Lower lobe of right lung (tissue), 2 donors: ENCODE results near the gene TNIK. TPM values are rescaled to one million over a fixed set of nuclear protein-coding genes. Genes with fewer than 3 reads are reported as not detected.
"Not testable (repeated sequence)": the region's sequence is repeated elsewhere in the genome, so short reads cannot be mapped to it uniquely, and the experiment has no call there.

Experiments
- ATAC-seq, 2 donors: fragments of 200-7000 bp; cut with Tn5 transposase; one replicate each; pipeline ENCODE4 v1.9.1; 2020 to 2022; ENCODE audit warnings: mild to moderate bottlenecking in 2 of 2, moderate library complexity in 2 of 2
- DNase-seq: peaks from one replicate; pipeline ENCODE4 v3.0.0-alpha.2; 2020
- H3K27ac ChIP-seq: fragments of 200-600 bp; one replicate; pipeline ENCODE4 v1.8.0; 2022
- H3K27me3 ChIP-seq: fragments of 200-600 bp; one replicate; pipeline ENCODE4 v1.8.0; 2022; ENCODE audit warnings: low read depth
- H3K36me3 ChIP-seq: fragments of 200-600 bp; one replicate; pipeline ENCODE4 v1.8.0; 2022; ENCODE audit warnings: mild to moderate bottlenecking
- H3K4me1 ChIP-seq: fragments of 200-600 bp; one replicate; pipeline ENCODE4 v1.8.0; 2022
- H3K4me3 ChIP-seq: fragments of 200-600 bp; one replicate; pipeline ENCODE4 v1.8.0; 2022; ENCODE audit warnings: mild to moderate bottlenecking
- H3K9me3 ChIP-seq: fragments of 200-600 bp; one replicate; pipeline ENCODE4 v1.8.0; 2022
- CTCF ChIP-seq: fragments of 200-600 bp; IDR thresholded peaks from one replicate; pipeline ENCODE4 v1.8.0; 2022; ENCODE audit warnings: antibody characterized with exemption, mild to moderate bottlenecking
- intact Hi-C: fragments of 100-400 bp; cut with DNase I; formaldehyde crosslinking; loops from one replicate; pipeline ENCODE4 v1.11.0; 2022
- total RNA-seq: library from RNA; stranded (reverse); fragmentation: NEBNext Ultra II Directional; extraction: Animal tissue kit (Norgen Biotek cat#: 25700); gene quantifications from one replicate; pipeline ENCODE4 v1.2.1, GENCODE V29; 2021
- donor health status: DM: no; HTN: yes; CAD: no; lungs with severe emphysema.

Gene TNIK
- total RNA-seq, 1 donor from 2014 or later, result 29.3 TPM

GRCh38 chr3:171371354-171371753 is 88.9 kb downstream of the TNIK start:
- Histone ChIP-seq H3K9me3 (no peaks in the 10 kb centered on the region), H3K27ac (no peak overlapping the region), H3K27me3 (no peaks in the 10 kb centered on the region), H3K4me3 (no peak overlapping the region), H3K4me1 (peaks cover 28% of the 10 kb centered on the region), H3K36me3 (no peaks in the 10 kb centered on the region)
- TF ChIP-seq CTCF, result no peak
- intact Hi-C loops, result no loop called here
- DNase-seq (no peak), ATAC-seq (no peak)

GRCh38 chr3:171369156-171369555 is 91.0 kb downstream of the TNIK start:
- no peak overlapping the region for H3K27ac ChIP-seq
- no peak overlapping the region for H3K4me3 ChIP-seq
- no peaks in the 10 kb centered on the region for H3K9me3 ChIP-seq
- DNase-seq (no peak), ATAC-seq (no peak)
- no peak for TF ChIP-seq CTCF
- H3K4me1 ChIP-seq, result peaks cover 6% of the 10 kb centered on the region
- no peaks in the 10 kb centered on the region for H3K36me3 ChIP-seq
- intact Hi-C loops, result no loop called here
- H3K27me3 ChIP-seq, result no peaks in the 10 kb centered on the region

GRCh38 chr3:171366738-171367137 is 93.5 kb downstream of the TNIK start:
- H3K9me3 ChIP-seq, ATAC-seq, H3K4me3 ChIP-seq, H3K27ac ChIP-seq, H3K4me1 ChIP-seq, intact Hi-C loops, H3K36me3 ChIP-seq, H3K27me3 ChIP-seq, DNase-seq: not testable (repeated sequence)

DNA sequence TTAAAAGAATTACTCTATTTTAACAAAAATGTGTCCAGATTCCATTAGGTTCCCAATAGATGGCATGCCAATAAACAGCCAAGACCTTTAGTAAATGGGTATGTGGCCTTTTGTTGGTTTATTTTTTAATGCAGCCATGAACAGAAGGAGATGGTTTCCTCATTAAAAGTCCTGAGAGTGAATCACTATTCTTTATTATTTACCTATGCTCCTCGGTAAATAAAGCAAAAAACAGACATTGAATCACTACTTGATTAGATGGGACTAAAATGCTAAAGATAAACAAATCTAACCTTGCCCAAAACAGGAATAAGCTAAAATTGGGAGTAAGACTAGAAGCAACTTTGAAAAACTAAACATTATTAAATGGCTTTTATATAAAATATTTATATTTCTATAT is 94.2 kb downstream of the TNIK start:
- Histone ChIP-seq H3K4me1 (no peaks in the 10 kb centered on the region), H3K27me3 (no peaks in the 10 kb centered on the region), H3K4me3 (no peak overlapping the region), H3K9me3 (no peaks in the 10 kb centered on the region), H3K36me3 (no peaks in the 10 kb centered on the region), H3K27ac (no peak overlapping the region)
- TF ChIP-seq CTCF, result no peak
- no peak for DNase-seq
- intact Hi-C loops, result no loop called here
- no peak for ATAC-seq

GRCh38 chr3:171365489-171365888 is 94.7 kb downstream of the TNIK start:
- no peaks in the 10 kb centered on the region for H3K27me3 ChIP-seq
- no peak for TF ChIP-seq CTCF
- H3K9me3 ChIP-seq, result no peaks in the 10 kb centered on the region
- no peaks in the 10 kb centered on the region for H3K36me3 ChIP-seq
- no peak for DNase-seq
- no peak for ATAC-seq
- H3K27ac ChIP-seq, result no peak overlapping the region
- intact Hi-C loops, result no loop called here
- no peaks in the 10 kb centered on the region for H3K4me1 ChIP-seq
- H3K4me3 ChIP-seq, result no peak overlapping the region

DNA sequence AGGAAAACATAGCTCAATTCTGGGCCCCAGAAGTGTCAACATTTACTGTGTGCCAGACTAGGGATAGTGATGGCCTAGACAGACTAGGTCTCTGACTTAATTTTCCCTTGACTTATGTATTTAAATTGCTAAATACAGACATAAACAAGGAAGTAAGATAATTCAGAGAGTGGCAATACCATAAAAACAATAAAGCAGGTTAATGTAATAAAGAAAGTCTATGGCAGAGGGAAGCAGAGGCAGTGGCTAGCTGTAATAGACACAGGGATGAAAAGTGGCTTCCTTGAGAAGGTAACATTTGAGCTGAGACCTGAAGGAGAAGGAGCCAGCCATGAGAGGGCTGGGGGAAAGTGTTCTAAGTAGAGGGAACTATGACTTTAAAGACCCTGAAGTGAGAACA is 95.7 kb downstream of the TNIK start:
- no peak overlapping the region for H3K27ac ChIP-seq
- no peaks in the 10 kb centered on the region for H3K36me3 ChIP-seq
- ATAC-seq (no peak), DNase-seq (no peak)
- TF ChIP-seq CTCF, result no peak
- H3K27me3 ChIP-seq, result no peaks in the 10 kb centered on the region
- no peak overlapping the region for H3K4me3 ChIP-seq
- H3K9me3 ChIP-seq, result no peaks in the 10 kb centered on the region
- no peaks in the 10 kb centered on the region for H3K4me1 ChIP-seq
- intact Hi-C loops, result no loop called here
